Thoracic aorta (tissue), 2 donors: ENCODE results near the gene DHX40. TPM values are rescaled to one million over a fixed set of nuclear protein-coding genes. Genes with fewer than 3 reads are reported as not detected.

Source experiments
- ATAC-seq: fragments of 150-250 bp; one replicate; pipeline ENCODE4 v1.8.0; 2017; ENCODE audit warnings: low read depth; ENCODE audit not compliant: insufficient number of reproducible peaks, low FRiP score
- DNase-seq: peaks from one replicate; pipeline ENCODE4 v3.0.0-alpha.2; 2020; ENCODE audit warnings: low spot score
- H3K27ac ChIP-seq, 2 donors: fragments of 200-600 bp; sonication (generic); 1 replicate in 1 of 2; 2 replicates in 1 of 2; pipeline ENCODE4 v1.5.1; 2016; ENCODE audit warnings: mild to moderate bottlenecking in 2 of 2, moderate library complexity in 2 of 2
- H3K27me3 ChIP-seq: fragments of 200-600 bp; sonication (generic); replicated peaks from 2 replicates; pipeline ENCODE4 v1.6.0; 2016; ENCODE audit warnings: mild to moderate bottlenecking; ENCODE audit not compliant: insufficient read depth
- H3K36me3 ChIP-seq: fragments of 200-600 bp; sonication (generic); one replicate; pipeline ENCODE4 v1.5.1; 2016
- H3K4me1 ChIP-seq, 2 donors: fragments of 200-600 bp; sonication (generic); 1 replicate in 1 of 2; 2 replicates in 1 of 2; pipeline versions ENCODE4 v1.5.1 to v1.6.0; 2016; ENCODE audit warnings: low read depth in 2 of 2, mild to moderate bottlenecking in 1 of 2; ENCODE audit not compliant: control insufficient read depth in 1 of 2
- H3K4me3 ChIP-seq: fragments of 200-600 bp; sonication (generic); 2 replicates; pipeline ENCODE4 v1.5.1; 2016; ENCODE audit warnings: mild to moderate bottlenecking
- H3K9me3 ChIP-seq: fragments of 200-600 bp; sonication (generic); 2 replicates; pipeline ENCODE4 v1.5.1; 2016
- total RNA-seq, 2 donors: library from RNA; depleted of rRNA; stranded (reverse); fragments of >200 nt; gene quantifications; one replicate each; pipeline versions ENCODE4 v1.1.0 to v1.2.3, GENCODE V29; 2016
- TF ChIP-seq, protein P1 (sequence below): fragments of 200-600 bp; sonication (generic); IDR thresholded peaks from one replicate; pipeline ENCODE4 v1.5.1; 2019; ENCODE audit warnings: antibody characterized with exemption

DHX40 gene
- total RNA-seq, 2 donors from 2014 or later = 31.3 to 33.4 TPM

DNA sequence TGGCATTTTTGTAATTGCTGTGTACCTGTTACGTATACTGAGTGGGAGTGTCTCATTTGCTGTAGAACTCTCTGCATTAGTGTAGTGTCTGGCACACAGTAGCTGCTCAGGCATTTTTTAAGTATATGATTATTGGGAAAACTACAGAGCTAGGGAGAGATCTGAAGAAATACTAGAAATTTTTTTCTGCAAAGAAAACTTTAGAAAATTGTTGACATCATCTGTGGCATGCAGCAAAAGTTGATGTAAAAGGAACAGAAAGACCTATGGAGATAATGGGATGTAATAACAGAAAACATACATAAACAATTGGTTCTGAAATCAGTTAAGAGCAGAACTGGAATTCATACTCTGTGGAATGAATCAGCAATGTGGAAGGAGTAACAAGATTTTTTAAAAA, 65.9 kb downstream of the DHX40 start:
- peaks cover 65 to 84% of the 10 kb centered on the region in 2 donors for H3K4me1 ChIP-seq
- H3K9me3 ChIP-seq = no peaks in the 10 kb centered on the region
- no peak for DNase-seq
- no peaks in the 10 kb centered on the region for H3K27me3 ChIP-seq
- no peak overlapping the region for H3K27ac ChIP-seq
- H3K36me3 ChIP-seq = no peaks in the 10 kb centered on the region
- no peak for ATAC-seq
- TF ChIP-seq, protein P1, sequence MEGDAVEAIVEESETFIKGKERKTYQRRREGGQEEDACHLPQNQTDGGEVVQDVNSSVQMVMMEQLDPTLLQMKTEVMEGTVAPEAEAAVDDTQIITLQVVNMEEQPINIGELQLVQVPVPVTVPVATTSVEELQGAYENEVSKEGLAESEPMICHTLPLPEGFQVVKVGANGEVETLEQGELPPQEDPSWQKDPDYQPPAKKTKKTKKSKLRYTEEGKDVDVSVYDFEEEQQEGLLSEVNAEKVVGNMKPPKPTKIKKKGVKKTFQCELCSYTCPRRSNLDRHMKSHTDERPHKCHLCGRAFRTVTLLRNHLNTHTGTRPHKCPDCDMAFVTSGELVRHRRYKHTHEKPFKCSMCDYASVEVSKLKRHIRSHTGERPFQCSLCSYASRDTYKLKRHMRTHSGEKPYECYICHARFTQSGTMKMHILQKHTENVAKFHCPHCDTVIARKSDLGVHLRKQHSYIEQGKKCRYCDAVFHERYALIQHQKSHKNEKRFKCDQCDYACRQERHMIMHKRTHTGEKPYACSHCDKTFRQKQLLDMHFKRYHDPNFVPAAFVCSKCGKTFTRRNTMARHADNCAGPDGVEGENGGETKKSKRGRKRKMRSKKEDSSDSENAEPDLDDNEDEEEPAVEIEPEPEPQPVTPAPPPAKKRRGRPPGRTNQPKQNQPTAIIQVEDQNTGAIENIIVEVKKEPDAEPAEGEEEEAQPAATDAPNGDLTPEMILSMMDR = no peak
- H3K4me3 ChIP-seq = no peak overlapping the region

DNA sequence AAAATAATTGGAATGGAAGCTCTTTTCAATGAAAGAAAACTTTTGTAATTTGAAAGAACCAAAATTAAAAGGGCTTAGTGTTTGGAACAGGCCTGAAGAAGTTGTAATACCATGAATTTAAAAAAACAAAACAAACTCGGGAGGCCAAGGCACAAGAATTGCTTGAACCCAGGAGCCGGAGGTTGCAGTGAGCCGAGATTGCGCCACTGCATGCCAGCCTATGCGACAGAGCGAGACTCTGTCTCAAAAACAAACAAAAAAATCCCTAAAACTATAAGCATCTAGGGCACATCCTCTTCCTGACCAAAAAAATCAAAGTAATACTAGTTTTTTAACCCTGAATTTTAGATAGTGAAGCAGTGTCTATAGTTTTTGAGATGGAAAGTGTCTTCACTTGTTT, 67.0 kb downstream of the DHX40 start:
- H3K27ac ChIP-seq = peak overlapping the region in 1 of 2 donors; percentile 36
- no peaks in the 10 kb centered on the region for H3K9me3 ChIP-seq
- peaks cover 54 to 73% of the 10 kb centered on the region in 2 donors for H3K4me1 ChIP-seq
- H3K36me3 ChIP-seq = no peaks in the 10 kb centered on the region
- no peaks in the 10 kb centered on the region for H3K27me3 ChIP-seq
- no peak overlapping the region for H3K4me3 ChIP-seq
- TF ChIP-seq, protein P1 = no peak
- no peak for DNase-seq
- no peak for ATAC-seq

DNA sequence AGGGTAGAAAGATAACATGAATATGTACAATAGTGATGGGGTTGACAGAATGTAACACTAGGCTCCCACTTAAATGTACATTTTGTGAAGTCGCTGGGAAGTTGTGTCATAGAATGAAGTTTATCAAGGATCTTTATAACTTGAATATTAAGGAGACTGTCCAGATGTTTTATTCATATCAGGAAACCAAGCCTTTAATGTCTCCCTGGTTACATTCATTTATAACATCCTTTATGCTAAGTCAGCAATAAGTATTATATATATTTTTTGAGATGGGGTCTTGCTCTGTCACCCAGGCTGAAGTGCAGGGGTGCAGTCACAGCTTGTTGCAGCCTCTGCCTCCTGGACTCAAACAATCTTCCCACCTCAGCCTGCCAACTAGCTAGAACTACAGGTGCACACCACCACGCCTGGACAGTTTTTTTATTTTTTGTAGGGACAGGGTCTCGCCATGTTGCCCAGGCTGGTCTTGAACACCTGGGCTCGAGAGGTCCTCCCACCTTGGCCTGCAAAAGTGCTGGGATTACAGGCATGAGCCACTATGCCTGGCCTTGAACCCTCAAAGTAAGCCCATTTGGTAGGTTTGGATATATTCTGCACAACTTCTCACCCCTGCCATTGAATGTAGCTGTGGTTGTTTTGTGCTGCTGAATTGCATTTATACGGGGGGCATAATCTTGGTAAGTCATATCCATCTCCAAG, 68.4 kb downstream of the DHX40 start:
- no peaks in the 10 kb centered on the region for H3K36me3 ChIP-seq
- H3K4me3 ChIP-seq = peak overlapping the region; percentile 29
- peak overlapping the region in 1 of 2 donors; percentile 27 for H3K27ac ChIP-seq
- ATAC-seq (no peak), DNase-seq (no peak)
- H3K27me3 ChIP-seq = no peaks in the 10 kb centered on the region
- H3K4me1 ChIP-seq = peaks cover 48 to 73% of the 10 kb centered on the region in 2 donors
- TF ChIP-seq, protein P1 = no peak
- no peaks in the 10 kb centered on the region for H3K9me3 ChIP-seq

GRCh38 chr17:59634632-59635541, 69.5 kb downstream of the DHX40 start:
- no peak for DNase-seq
- no peaks in the 10 kb centered on the region for H3K27me3 ChIP-seq
- H3K4me1 ChIP-seq = peaks cover 48 to 76% of the 10 kb centered on the region in 2 donors
- H3K4me3 ChIP-seq = peak overlapping the region; percentile 29
- H3K36me3 ChIP-seq = no peaks in the 10 kb centered on the region
- TF ChIP-seq, protein P1 = no peak
- ATAC-seq = no peak
- no peaks in the 10 kb centered on the region for H3K9me3 ChIP-seq
- no peak overlapping the region for H3K27ac ChIP-seq
